HCT116 (cell line): ENCODE results near the gene PKNOX2. TPM values are rescaled to one million over a fixed set of nuclear protein-coding genes. Genes with fewer than 3 reads are reported as not detected.

Experiments used
- ATAC-seq: fragments of 200-7000 bp; cut with Tn5 transposase; 2 replicates; pipeline ENCODE4 v1.9.1; 2020; ENCODE audit warnings: mild to moderate bottlenecking, moderate library complexity
- BruUV-seq: library from RNA; stranded (reverse); fragments of 400-500 nt; replicated peaks from 2 replicates; lab custom pipeline; 2021; lab: Mats Ljungman, UMichigan
- CTCF ChIA-PET: fragments of 300-600 bp; sonication (Branson Sonifier 250); formaldehyde crosslinking; loops from one replicate; lab custom pipeline; 2021; ENCODE audit warnings: antibody characterized with exemption; lab: Charles Lee
- POLR2A ChIA-PET: fragments of 300-600, 350-600 bp; sonication (Branson Sonifier 250); formaldehyde crosslinking; loops from one replicate; lab custom pipeline; 2021; ENCODE audit warnings: antibody characterized with exemption; lab: Charles Lee
- RAD21 ChIA-PET, 2 experiments: fragments of 300-600 bp; sonication (Branson Sonifier 250); formaldehyde crosslinking; loops; one replicate each; lab custom pipeline; 2023; ENCODE audit warnings: low total read pairs in 2 of 2; ENCODE audit not compliant: uncharacterized antibody in 2 of 2, unreplicated experiment in 2 of 2, low non-redundant PET in 1 of 2; lab: Charles Lee
- DNase-seq: peaks from one replicate; pipeline ENCODE4 v3.0.0-alpha.2; 2010; ENCODE audit warnings: low read depth, low spot score
- H2AFZ ChIP-seq: fragments of 200-600 bp; shearing (Covaris generic), sonication (generic); 2 replicates; pipeline ENCODE4 v1.6.1; 2017; ENCODE audit warnings: low read depth, mixed run types, mixed read lengths, antibody characterized with exemption, low read length; ENCODE audit not compliant: poor library complexity, severe bottlenecking
- H3K27ac ChIP-seq: 2 replicates; pipeline ENCODE4 v1.5.1; 2012; ENCODE audit warnings: low read depth, low read length
- H3K27me3 ChIP-seq: fragments of 200-600 bp; sonication (generic); 2 replicates; pipeline ENCODE4 v1.6.1; 2016; ENCODE audit warnings: mixed run types, low read length, mixed read lengths; ENCODE audit not compliant: insufficient read depth
- H3K36me3 ChIP-seq, 2 experiments: fragments of 200-500 bp in 1 of 2; fragments of 200-600 bp in 1 of 2; sonication (Bioruptor generic) in 1 of 2; sonication (generic) in 1 of 2; 2 replicates each; pipeline versions ENCODE4 v1.5.1 to v1.6.1; 2014 to 2016; ENCODE audit warnings: low read length in 2 of 2, inconsistent platforms in 1 of 2, mixed read lengths in 1 of 2, mixed run types in 1 of 2; ENCODE audit not compliant: insufficient read depth in 2 of 2, control insufficient read depth in 1 of 2
- H3K4me1 ChIP-seq, 2 experiments: fragments of 200-600 bp in 1 of 2; sonication (generic) in 1 of 2; 2 replicates each; pipeline versions ENCODE4 v1.5.1 to v1.6.1; 2012 to 2017; ENCODE audit warnings: low read length in 2 of 2, inconsistent platforms in 1 of 2, mild to moderate bottlenecking in 1 of 2, mixed read lengths in 1 of 2, mixed run types in 1 of 2, moderate library complexity in 1 of 2; ENCODE audit not compliant: insufficient read depth in 2 of 2, control insufficient read depth in 1 of 2
- H3K4me2 ChIP-seq: fragments of 200-600 bp; sonication (generic); 2 replicates; pipeline ENCODE4 v1.6.1; 2017; ENCODE audit warnings: mixed run types, low read length, mixed read lengths
- H3K4me3 ChIP-seq, 2 experiments: fragments of 200-600 bp in 1 of 2; sonication (generic) in 1 of 2; replicated peaks in 1 of 2; 2 replicates each; pipeline ENCODE4 v1.5.1; 2011 to 2016; ENCODE audit warnings: low read length in 2 of 2, control low read depth in 1 of 2, low read depth in 1 of 2, mild to moderate bottlenecking in 1 of 2, mixed read lengths in 1 of 2, mixed run types in 1 of 2
- H3K79me2 ChIP-seq: fragments of 200-600 bp; sonication (generic); 2 replicates; pipeline ENCODE4 v1.6.1; 2017; ENCODE audit warnings: mild to moderate bottlenecking, mixed run types, low read length, moderate library complexity, mixed read lengths; ENCODE audit not compliant: insufficient read depth
- H3K9ac ChIP-seq: fragments of 200-600 bp; sonication (generic); 2 replicates; pipeline ENCODE4 v1.6.1; 2016; ENCODE audit warnings: low read length, mixed read lengths
- H3K9me2 ChIP-seq: fragments of 200-600 bp; sonication (generic), shearing (Covaris generic); 2 replicates; pipeline ENCODE4 v1.6.1; 2017; ENCODE audit warnings: mixed run types, mild to moderate bottlenecking, moderate library complexity; ENCODE audit not compliant: insufficient read depth
- H3K9me3 ChIP-seq, 2 experiments: fragments of 200-500 bp in 1 of 2; fragments of 200-600 bp in 1 of 2; sonication (Bioruptor generic) in 1 of 2; sonication (generic) in 1 of 2; 2 replicates each; pipeline ENCODE4 v1.6.1; 2014 to 2017; ENCODE audit warnings: low read length in 2 of 2, mixed read lengths in 2 of 2, inconsistent platforms in 1 of 2, low read depth in 1 of 2, mild to moderate bottlenecking in 1 of 2, mixed run types in 1 of 2, moderate library complexity in 1 of 2; ENCODE audit not compliant: control insufficient read depth in 1 of 2, insufficient read depth in 1 of 2
- H4K20me1 ChIP-seq: fragments of 200-600 bp; sonication (generic), shearing (Covaris generic); 2 replicates; pipeline ENCODE4 v1.6.1; 2017; ENCODE audit warnings: mixed run types, mild to moderate bottlenecking, moderate library complexity; ENCODE audit not compliant: insufficient read depth
- ATF3 ChIP-seq: IDR thresholded peaks from 2 replicates; pipeline ENCODE4 v1.6.1; 2012
- CTCF ChIP-seq, 3 experiments: fragments of 200-600 bp in 1 of 3; sonication (generic) in 1 of 3; IDR thresholded peaks in 2 of 3; conservative IDR thresholded peaks in 1 of 3; 2 replicates each; pipeline ENCODE4 v1.5.1; 2012 to 2017; ENCODE audit warnings: low read depth in 2 of 3, low read length in 2 of 3, antibody characterized with exemption in 1 of 3, borderline replicate concordance in 1 of 3, control low read depth in 1 of 3, mild to moderate bottlenecking in 1 of 3, mixed read lengths in 1 of 3, mixed run types in 1 of 3, moderate library complexity in 1 of 3; ENCODE audit not compliant: insufficient read depth in 1 of 3
- EGR1 ChIP-seq: IDR thresholded peaks from 2 replicates; pipeline ENCODE4 v1.6.1; 2012; ENCODE audit warnings: low read depth
- ELF1 ChIP-seq: IDR thresholded peaks from 2 replicates; pipeline ENCODE4 v1.6.1; 2012; ENCODE audit warnings: low read depth, borderline replicate concordance
- EZH2phosphoT487 ChIP-seq: fragments of 200-600 bp; IDR thresholded peaks from 2 replicates; pipeline ENCODE4 v1.6.1; 2018; ENCODE audit warnings: antibody characterized with exemption, borderline replicate concordance
- POLR2A ChIP-seq: IDR thresholded peaks from 2 replicates; pipeline ENCODE4 v1.7.0; 2011; ENCODE audit warnings: borderline replicate concordance; ENCODE audit not compliant: insufficient read depth, insufficient read length; ENCODE audit errors: extremely low read depth
- RAD21 ChIP-seq: IDR thresholded peaks from 2 replicates; pipeline ENCODE4 v1.6.1; 2012; ENCODE audit warnings: low read depth, mild to moderate bottlenecking
- TCF7L2 ChIP-seq: IDR thresholded peaks from 2 replicates; pipeline ENCODE4 v1.7.0; 2011; ENCODE audit warnings: borderline replicate concordance, inconsistent platforms; ENCODE audit not compliant: insufficient read depth, insufficient read length; ENCODE audit errors: extremely low read depth
- intact Hi-C: fragments of 100-400 bp; cut with micrococcal nuclease; formaldehyde crosslinking; loops from 2 replicates; pipeline ENCODE4 v1.10.0; 2022
- total RNA-seq: library from RNA; stranded (reverse); gene quantifications from one replicate; pipeline ENCODE4 v1.2.1, GENCODE V29; 2021; ENCODE audit not compliant: unreplicated experiment
- TF ChIP-seq, protein P1 (sequence below): IDR thresholded peaks from 2 replicates; pipeline ENCODE4 v1.6.1; 2012

PKNOX2 gene
- total RNA-seq, 1 experiment from 2014 or later: 0.20 TPM

DNA sequence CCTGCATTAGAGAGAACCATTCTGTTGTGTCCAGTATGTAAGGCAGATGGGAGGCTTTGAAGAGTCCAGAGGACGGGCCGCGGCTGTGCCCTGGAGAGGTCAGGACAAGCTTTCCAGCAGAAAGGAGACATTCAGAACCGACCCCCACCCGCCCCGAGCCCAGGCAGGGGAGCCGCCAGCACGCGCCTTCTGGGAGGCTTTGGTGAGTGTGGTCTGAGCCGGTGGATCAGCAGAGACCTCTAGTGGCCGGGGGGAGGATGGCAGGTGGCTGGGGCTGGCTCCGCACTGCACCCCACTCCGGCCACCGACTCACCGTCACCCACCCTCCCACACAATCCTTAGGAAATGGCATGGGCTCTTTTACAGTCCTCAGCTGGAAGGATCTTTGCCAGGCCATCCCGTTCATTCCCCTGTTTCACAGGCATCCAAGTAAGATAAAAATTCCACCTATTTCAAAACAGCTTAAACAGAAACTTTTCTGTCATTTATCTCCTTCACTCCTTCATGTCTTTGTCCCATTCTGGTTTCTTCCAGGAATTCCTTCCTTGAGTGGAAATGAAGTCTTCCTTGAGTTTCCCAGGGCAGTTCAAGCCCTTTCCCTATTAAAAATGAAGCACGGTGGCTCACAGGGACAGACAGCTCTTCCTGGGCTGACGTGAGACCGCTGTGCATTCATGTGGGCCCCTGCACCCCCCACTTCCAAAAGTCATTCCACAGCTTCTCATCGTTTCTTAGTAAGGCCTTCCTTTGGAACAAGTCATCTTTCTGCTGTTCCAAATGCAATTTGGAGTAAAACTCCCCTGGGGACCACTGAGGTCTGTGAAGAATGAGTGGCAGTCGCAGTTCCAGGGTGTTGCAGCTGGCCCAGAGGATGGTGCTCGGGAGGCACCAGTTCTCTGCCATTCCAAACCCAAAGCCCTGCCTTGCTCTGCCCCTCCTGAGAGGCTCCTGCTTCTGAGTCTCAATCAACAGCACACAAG lies 240.6 kb downstream of the PKNOX2 start:
- ATAC-seq: peak; percentile 98
- H3K9me3 ChIP-seq: no peaks in the 10 kb centered on the region
- ChIA-PET POLR2A (no interaction called here), CTCF (interaction anchor here (0.9 to 1.9 kb wide), 7 partner anchors 18 to 529 kb away, joined by 3 to 8 read pairs (median 3); no protein-coding TSS in a partner anchor), RAD21 (no interaction called here)
- intact Hi-C loops: loop anchor here (1.0 to 10.0 kb wide), 3 partner anchors 260 to 443 kb away; no protein-coding TSS in a partner anchor
- no peaks in the 10 kb centered on the region for H4K20me1 ChIP-seq
- H3K4me2 ChIP-seq: peak overlapping the region; percentile 50
- no peaks in the 10 kb centered on the region for H3K79me2 ChIP-seq
- H3K36me3 ChIP-seq: no peaks in the 10 kb centered on the region
- TF ChIP-seq CTCF (IDR thresholded peaks at IDR 0.05 in 2 of 3, conservative IDR thresholded peaks at IDR 0.05 in 1 of 3; ENCODE audit: borderline replicate concordance in 1 of 3, insufficient read depth in 1 of 3, low read depth in 2 of 3, low read length in 2 of 3) (peak; percentile 70 to 89 (median 88)), POLR2A (no peak), EZH2phosphoT487 (no peak), ATF3 (no peak), EGR1 (no peak), RAD21 (peak; percentile 83), TCF7L2 (no peak), ELF1 (no peak)
- TF ChIP-seq, protein P1, sequence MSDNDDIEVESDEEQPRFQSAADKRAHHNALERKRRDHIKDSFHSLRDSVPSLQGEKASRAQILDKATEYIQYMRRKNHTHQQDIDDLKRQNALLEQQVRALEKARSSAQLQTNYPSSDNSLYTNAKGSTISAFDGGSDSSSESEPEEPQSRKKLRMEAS: no peak; the same call in 1 of the 2 replicates
- peaks cover 0 to 9% of the 10 kb centered on the region in 2 experiments; a peak in 2 of 4 replicates for H3K4me1 ChIP-seq
- H2AFZ ChIP-seq: peak overlapping the region; percentile 71
- peaks cover 39% of the 10 kb centered on the region for H3K27me3 ChIP-seq
- no TSS peak for BruUV-seq
- H3K4me3 ChIP-seq: no peak overlapping the region; a peak in 1 of 4 replicates
- no peak overlapping the region for H3K9ac ChIP-seq
- DNase-seq: peak; percentile 21
- no peaks in the 10 kb centered on the region for H3K9me2 ChIP-seq
- H3K27ac ChIP-seq: no peak overlapping the region
